Astrocyte (in vitro differentiated cells and primary cell): ENCODE measurements around the gene NAV2. TPM values are rescaled to one million over a fixed set of nuclear protein-coding genes. Genes with fewer than 3 reads are reported as not detected.
A peak's percentile ranks its signal among the peaks of the same experiment; 100 is the strongest.

Experiments
- DNase-seq: peaks from one replicate; pipeline ENCODE4 v3.0.0-alpha.2; 2010; ENCODE audit warnings: low read depth
- FAIRE-seq: peaks from 2 replicates; lab custom pipeline; 2011; peaks lifted over from hg19 to GRCh38; lab: Jason Lieb, UNC
- H2AFZ ChIP-seq: 2 replicates; pipeline ENCODE4 v1.6.0; 2012; ENCODE audit warnings: low read depth, low read length, inconsistent platforms
- H3K27ac ChIP-seq: 2 replicates; pipeline ENCODE4 v1.5.1; 2011; ENCODE audit warnings: low read depth, low read length, inconsistent platforms
- H3K27me3 ChIP-seq: 2 replicates; pipeline ENCODE4 v1.6.0; 2011; ENCODE audit warnings: low read length, inconsistent platforms; ENCODE audit not compliant: insufficient read depth
- H3K36me3 ChIP-seq: 2 replicates; pipeline ENCODE4 v1.5.1; 2011; ENCODE audit warnings: low read length, inconsistent platforms; ENCODE audit not compliant: insufficient read depth
- H3K4me1 ChIP-seq: 2 replicates; pipeline ENCODE4 v1.5.1; 2011; ENCODE audit warnings: low read length, inconsistent platforms; ENCODE audit not compliant: insufficient read depth
- H3K4me2 ChIP-seq: 2 replicates; pipeline ENCODE4 v1.6.0; 2012; ENCODE audit warnings: low read length, inconsistent platforms
- H3K4me3 ChIP-seq: 2 replicates; pipeline ENCODE4 v1.5.1; 2011; ENCODE audit warnings: low read depth, mild to moderate bottlenecking, low read length, inconsistent platforms; ENCODE audit not compliant: insufficient read depth
- H3K79me2 ChIP-seq: 2 replicates; pipeline ENCODE4 v1.6.0; 2012; ENCODE audit warnings: mild to moderate bottlenecking, low read length, inconsistent platforms; ENCODE audit not compliant: insufficient read depth
- H3K9ac ChIP-seq: 2 replicates; pipeline ENCODE4 v1.6.0; 2012; ENCODE audit warnings: mild to moderate bottlenecking, low read length, inconsistent platforms
- H3K9me3 ChIP-seq: 2 replicates; pipeline ENCODE4 v1.5.1; 2012; ENCODE audit warnings: low read depth, mild to moderate bottlenecking, low read length, inconsistent platforms; ENCODE audit not compliant: insufficient read depth
- H4K20me1 ChIP-seq: 2 replicates; pipeline ENCODE4 v1.6.0; 2012; ENCODE audit warnings: low read length, inconsistent platforms; ENCODE audit not compliant: insufficient read depth
- H3K27ac Mint-ChIP-seq: one replicate; pipeline ENCODE4 v1.8.0; 2021; ENCODE audit warnings: mild to moderate bottlenecking, mixed read lengths; ENCODE audit not compliant: unreplicated experiment
- H3K27me3 Mint-ChIP-seq: one replicate; pipeline ENCODE4 v1.8.0; 2021; ENCODE audit warnings: low read depth, mixed read lengths; ENCODE audit not compliant: unreplicated experiment
- H3K36me3 Mint-ChIP-seq: one replicate; pipeline ENCODE4 v1.8.0; 2021; ENCODE audit warnings: low read depth, mixed read lengths; ENCODE audit not compliant: unreplicated experiment
- H3K4me1 Mint-ChIP-seq: one replicate; pipeline ENCODE4 v1.8.0; 2021; ENCODE audit warnings: low read depth, mixed read lengths; ENCODE audit not compliant: unreplicated experiment
- H3K4me3 Mint-ChIP-seq: one replicate; pipeline ENCODE4 v1.8.0; 2021; ENCODE audit warnings: mild to moderate bottlenecking, moderate library complexity, mixed read lengths; ENCODE audit not compliant: unreplicated experiment
- H3K9me3 Mint-ChIP-seq: one replicate; pipeline ENCODE4 v1.8.0; 2021; ENCODE audit warnings: mild to moderate bottlenecking, mixed read lengths; ENCODE audit not compliant: unreplicated experiment
- CTCF ChIP-seq: IDR thresholded peaks from 2 replicates; pipeline ENCODE4 v1.5.1; 2011; ENCODE audit warnings: low read depth, mild to moderate bottlenecking, inconsistent platforms, low read length, moderate library complexity; ENCODE audit not compliant: insufficient read depth
- EZH2 ChIP-seq: IDR thresholded peaks from 2 replicates; pipeline ENCODE4 v1.6.1; 2012; ENCODE audit warnings: mild to moderate bottlenecking, low read length, inconsistent platforms; ENCODE audit not compliant: insufficient read depth
- total RNA-seq: library from RNA; stranded (reverse); gene quantifications from 2 replicates; pipeline ENCODE4 v1.2.1, GENCODE V29; 2021

The NAV2 gene
- total RNA-seq, 1 donor from 2014 or later: 20.6 TPM

DNA sequence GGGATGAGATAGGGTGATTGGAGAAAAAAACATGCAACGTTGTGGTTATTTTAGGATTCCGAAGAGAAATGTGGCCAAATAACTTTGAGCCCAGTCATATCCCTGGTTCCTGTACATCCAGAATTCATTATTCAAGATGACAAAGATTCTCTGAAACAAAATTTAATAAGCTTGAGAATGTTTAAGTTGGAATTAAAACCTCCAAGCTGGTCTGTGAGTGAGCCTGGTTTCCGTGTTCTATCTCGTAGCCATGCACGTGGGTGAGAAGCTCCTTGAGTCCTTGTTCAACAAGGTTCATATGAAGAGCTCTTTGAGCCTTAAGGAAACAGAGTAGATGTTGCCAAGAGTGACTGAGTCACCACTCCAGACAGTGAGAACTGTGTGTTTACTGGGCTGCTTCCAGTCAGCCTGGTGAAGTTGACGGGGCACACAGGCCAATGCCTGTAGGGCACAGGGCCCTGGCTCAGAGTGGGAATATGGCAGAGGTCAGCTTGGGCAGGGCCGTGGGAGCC, 206.5 kb downstream of the NAV2 start:
- TF ChIP-seq EZH2: no peak
- TF ChIP-seq CTCF: no peak
- no peaks in the 10 kb centered on the region for H3K27me3 Mint-ChIP-seq
- H3K4me2 ChIP-seq: peak overlapping the region; percentile 74
- peaks cover 25% of the 10 kb centered on the region for H3K4me1 Mint-ChIP-seq
- no peaks in the 10 kb centered on the region for H4K20me1 ChIP-seq
- peaks cover 4% of the 10 kb centered on the region for H3K36me3 Mint-ChIP-seq
- peak overlapping the region; percentile 83 for H3K27ac ChIP-seq
- H3K9ac ChIP-seq: peak overlapping the region; percentile 17
- peaks cover 33% of the 10 kb centered on the region for H3K4me1 ChIP-seq
- peak; percentile 89 for FAIRE-seq
- no peaks in the 10 kb centered on the region for H3K9me3 ChIP-seq
- DNase-seq: peak; percentile 100
- H3K36me3 ChIP-seq: no peaks in the 10 kb centered on the region
- H3K4me3 ChIP-seq: no peak overlapping the region
- H3K9me3 Mint-ChIP-seq: peaks cover 4% of the 10 kb centered on the region
- H2AFZ ChIP-seq: peak overlapping the region; percentile 2
- H3K4me3 Mint-ChIP-seq: no peak overlapping the region
- H3K27me3 ChIP-seq: no peaks in the 10 kb centered on the region
- H3K27ac Mint-ChIP-seq: no peak overlapping the region
- no peaks in the 10 kb centered on the region for H3K79me2 ChIP-seq

DNA sequence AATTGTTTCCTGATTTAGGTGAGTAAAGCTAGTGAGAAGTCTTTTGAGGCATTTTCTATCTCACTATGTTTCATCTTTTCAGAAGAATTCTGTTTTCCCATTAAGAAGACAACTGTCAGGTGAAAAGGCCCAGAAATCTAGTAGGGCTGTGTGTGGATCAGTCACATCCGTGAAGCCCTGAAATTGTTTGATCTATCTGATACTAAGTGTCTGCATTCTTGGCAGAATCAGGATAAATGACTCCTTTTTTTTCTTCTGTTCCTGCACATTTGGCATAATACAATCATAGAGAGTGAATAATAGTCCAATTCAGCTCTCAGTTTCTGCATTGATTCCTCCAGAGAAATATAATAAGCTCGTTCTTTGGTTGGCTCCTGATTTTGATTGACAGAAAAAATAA, 208.3 kb downstream of the NAV2 start:
- no peaks in the 10 kb centered on the region for H3K36me3 ChIP-seq
- Mint-ChIP-seq H3K27ac (no peak overlapping the region), H3K9me3 (peaks cover 4% of the 10 kb centered on the region), H3K4me1 (peaks cover 26% of the 10 kb centered on the region), H3K4me3 (no peak overlapping the region), H3K36me3 (peaks cover 4% of the 10 kb centered on the region), H3K27me3 (no peaks in the 10 kb centered on the region)
- H3K9me3 ChIP-seq: no peaks in the 10 kb centered on the region
- no peak overlapping the region for H3K9ac ChIP-seq
- H2AFZ ChIP-seq: no peak overlapping the region
- peaks cover 33% of the 10 kb centered on the region for H3K4me1 ChIP-seq
- DNase-seq (peak; percentile 30), FAIRE-seq (no peak)
- TF ChIP-seq CTCF (no peak), EZH2 (no peak)
- no peak overlapping the region for H3K27ac ChIP-seq
- H3K4me2 ChIP-seq: no peak overlapping the region
- no peaks in the 10 kb centered on the region for H3K27me3 ChIP-seq
- H3K4me3 ChIP-seq: no peak overlapping the region
- H3K79me2 ChIP-seq: no peaks in the 10 kb centered on the region
- no peaks in the 10 kb centered on the region for H4K20me1 ChIP-seq

DNA sequence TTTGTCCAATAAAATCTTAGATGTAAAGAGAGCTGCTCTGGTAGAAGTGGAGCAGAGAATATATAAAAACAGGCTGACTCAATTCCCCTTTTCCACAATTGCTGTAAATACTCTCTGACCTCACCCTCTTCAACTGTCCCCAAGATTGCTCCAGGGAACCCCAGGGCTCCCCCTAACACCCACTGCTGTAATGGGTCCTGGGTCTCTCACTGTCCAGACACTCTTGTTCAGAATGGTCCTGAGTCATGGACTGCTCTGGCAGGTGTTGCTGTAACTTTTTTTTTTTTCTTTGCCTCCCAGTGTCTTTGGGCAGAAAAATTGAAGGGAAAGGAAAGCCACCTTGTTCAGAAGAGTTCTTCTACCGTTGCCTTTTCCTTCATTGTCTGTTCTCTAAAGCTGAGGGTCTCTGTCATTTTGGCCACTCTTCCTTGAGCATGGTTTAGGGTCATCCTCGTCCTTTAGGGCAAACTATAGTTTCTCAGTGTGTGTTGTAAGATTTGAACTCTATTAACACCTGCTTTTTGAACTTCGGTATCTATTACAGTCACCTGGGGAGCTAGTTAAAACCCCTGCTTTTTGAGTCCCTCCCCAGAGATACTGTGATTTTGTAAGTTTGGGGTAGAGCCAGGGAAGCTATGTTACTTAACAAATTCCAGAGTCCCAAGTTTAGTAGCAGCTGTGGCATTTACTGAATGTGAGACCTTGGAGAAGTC, 209.5 kb downstream of the NAV2 start:
- Histone ChIP-seq H3K27me3 (no peaks in the 10 kb centered on the region), H3K79me2 (no peaks in the 10 kb centered on the region), H2AFZ (no peak overlapping the region), H3K36me3 (no peaks in the 10 kb centered on the region), H3K27ac (no peak overlapping the region), H3K4me1 (peaks cover 33% of the 10 kb centered on the region), H3K4me3 (no peak overlapping the region), H3K9ac (no peak overlapping the region), H3K9me3 (no peaks in the 10 kb centered on the region), H4K20me1 (no peaks in the 10 kb centered on the region), H3K4me2 (no peak overlapping the region)
- no peak for DNase-seq
- peaks cover 4% of the 10 kb centered on the region for H3K36me3 Mint-ChIP-seq
- peaks cover 4% of the 10 kb centered on the region for H3K9me3 Mint-ChIP-seq
- no peak for TF ChIP-seq EZH2
- TF ChIP-seq CTCF: no peak
- peaks cover 26% of the 10 kb centered on the region for H3K4me1 Mint-ChIP-seq
- no peak overlapping the region for H3K4me3 Mint-ChIP-seq
- H3K27ac Mint-ChIP-seq: no peak overlapping the region
- no peak for FAIRE-seq
- H3K27me3 Mint-ChIP-seq: no peaks in the 10 kb centered on the region
